GM23248 (cell line): ENCODE results near the gene SERPINB3. TPM values are rescaled to one million over a fixed set of nuclear protein-coding genes. Genes with fewer than 3 reads are reported as not detected.

Source experiments
- DNase-seq: peaks from one replicate; pipeline ENCODE4 v3.0.0-alpha.2; 2015
- H2AFZ ChIP-seq: fragments of 200-600 bp; sonication (generic); 2 replicates; pipeline ENCODE4 v1.6.1; 2016; ENCODE audit warnings: antibody characterized with exemption
- H3F3A ChIP-seq: fragments of 200-600 bp; sonication (generic); 2 replicates; pipeline ENCODE4 v1.6.1; 2016; ENCODE audit warnings: mild to moderate bottlenecking, antibody characterized with exemption, mixed run types; ENCODE audit not compliant: insufficient read depth
- H3K27ac ChIP-seq: fragments of 200-600 bp; sonication (generic); 2 replicates; pipeline ENCODE4 v1.5.1; 2016; ENCODE audit warnings: mild to moderate bottlenecking
- H3K27me3 ChIP-seq: fragments of 200-600 bp; sonication (generic); replicated peaks from 2 replicates; pipeline ENCODE4 v1.6.1; 2016; ENCODE audit warnings: mild to moderate bottlenecking; ENCODE audit not compliant: insufficient read depth
- H3K36me3 ChIP-seq: fragments of 200-600 bp; sonication (generic); 2 replicates; pipeline ENCODE4 v1.6.1; 2016; ENCODE audit warnings: low read depth, mild to moderate bottlenecking
- H3K4me1 ChIP-seq: fragments of 200-600 bp; sonication (generic); 2 replicates; pipeline ENCODE4 v1.6.1; 2016; ENCODE audit warnings: mild to moderate bottlenecking; ENCODE audit not compliant: insufficient read depth
- H3K4me2 ChIP-seq: fragments of 200-600 bp; sonication (generic); one replicate; pipeline ENCODE4 v1.6.1; 2016; ENCODE audit warnings: mild to moderate bottlenecking; ENCODE audit not compliant: unreplicated experiment
- H3K4me3 ChIP-seq: fragments of 200-600 bp; sonication (generic); 2 replicates; pipeline ENCODE4 v1.5.1; 2016; ENCODE audit warnings: mild to moderate bottlenecking
- H3K79me2 ChIP-seq: fragments of 200-600 bp; sonication (generic); 2 replicates; pipeline ENCODE4 v1.6.1; 2016; ENCODE audit warnings: mild to moderate bottlenecking; ENCODE audit not compliant: insufficient read depth
- H3K9ac ChIP-seq: fragments of 200-600 bp; sonication (generic); 2 replicates; pipeline ENCODE4 v1.6.1; 2016; ENCODE audit warnings: mild to moderate bottlenecking
- H3K9me2 ChIP-seq: fragments of 200-600 bp; sonication (generic); 2 replicates; pipeline ENCODE4 v1.6.1; 2016; ENCODE audit warnings: mixed run types, mild to moderate bottlenecking, moderate library complexity; ENCODE audit not compliant: insufficient read depth
- H3K9me3 ChIP-seq: fragments of 200-600 bp; sonication (generic); one replicate; pipeline ENCODE4 v1.6.1; 2017; ENCODE audit warnings: low read depth
- H4K20me1 ChIP-seq: fragments of 200-600 bp; sonication (generic); 2 replicates; pipeline ENCODE4 v1.6.0; 2016; ENCODE audit not compliant: insufficient read depth
- EZH2 ChIP-seq: fragments of 200-600 bp; sonication (generic); IDR thresholded peaks from 2 replicates; pipeline ENCODE4 v1.6.1; 2018; ENCODE audit warnings: antibody characterized with exemption, mild to moderate bottlenecking; ENCODE audit not compliant: insufficient read depth, poor library complexity, severe bottlenecking
- EZH2phosphoT487 ChIP-seq: fragments of 200-600 bp; sonication (generic); IDR thresholded peaks from 2 replicates; pipeline ENCODE4 v1.6.1; 2018; ENCODE audit warnings: antibody characterized with exemption, moderate library complexity, mild to moderate bottlenecking, low read depth; ENCODE audit not compliant: insufficient read depth
- WGBS, 2 experiments: methylation state at CpG; one replicate each; pipeline ENCODE4 v1.1.6; 2015 to 2017; ENCODE audit warnings: low lambda C conversion rate in 2 of 2, low coverage in 1 of 2; ENCODE audit errors: missing lambda C conversion rate in 2 of 2; 5-methylcytosine and 5-hydroxymethylcytosine counted together
- in situ Hi-C: fragments of 300-500 bp; cut with MboI; formaldehyde crosslinking; loops from 2 replicates; pipeline ENCODE4 v1.15.0; 2020
- polyA plus RNA-seq: library from polyadenylated mRNA; unstranded; fragments of >200 nt; fragmentation: Nextera tagmentation; extraction: Ambion mirVana; gene quantifications from 2 replicates; pipeline ENCODE4 v1.2.1, GENCODE V29; 2016
- total RNA-seq: library from RNA; depleted of rRNA; stranded (reverse); fragments of >200 nt; shearing (Covaris generic); gene quantifications from 2 replicates; pipeline ENCODE4 v1.2.3, GENCODE V29; 2014

SERPINB3 gene
- total and polyA plus RNA-seq, 2 experiments from 2014 or later: 0.24 TPM; not detected in 1

GRCh38 chr18:63637703-63638102 is 24.0 kb downstream of the SERPINB3 start:
- in situ Hi-C loops: no loop called here

GRCh38 chr18:63627819-63628218 is 33.9 kb downstream of the SERPINB3 start:
- Histone ChIP-seq H3K9me2 (no peaks in the 10 kb centered on the region), H2AFZ (no peak overlapping the region), H3K36me3 (no peaks in the 10 kb centered on the region), H4K20me1 (no peaks in the 10 kb centered on the region), H3K4me1 (no peaks in the 10 kb centered on the region), H3K9me3 (peaks cover 6% of the 10 kb centered on the region), H3K4me3 (no peak overlapping the region), H3K79me2 (no peaks in the 10 kb centered on the region), H3K4me2 (no peak overlapping the region), H3K9ac (no peak overlapping the region), H3K27me3 (no peaks in the 10 kb centered on the region), H3F3A (no peaks in the 10 kb centered on the region), H3K27ac (no peak overlapping the region)
- no peak for DNase-seq
- TF ChIP-seq EZH2: no peak
- no peak for TF ChIP-seq EZH2phosphoT487
- in situ Hi-C loops: no loop called here

More at GRCh38 chr18:63637703-63638102, 24.0 kb downstream of the SERPINB3 start:
- H3K27ac ChIP-seq: no peak overlapping the region
- H2AFZ ChIP-seq: no peak overlapping the region
- no peak overlapping the region for H3K9ac ChIP-seq
- no peaks in the 10 kb centered on the region for H4K20me1 ChIP-seq
- no peaks in the 10 kb centered on the region for H3K27me3 ChIP-seq
- H3K4me1 ChIP-seq: peaks cover 19% of the 10 kb centered on the region
- no peaks in the 10 kb centered on the region for H3K9me3 ChIP-seq
- H3K4me2 ChIP-seq: no peak overlapping the region
- H3K9me2 ChIP-seq: 0 out of 2 replicates have a peak, but pooled peaks cover 4% of the 10 kb centered on the region
- TF ChIP-seq EZH2phosphoT487: no peak
- no peak for TF ChIP-seq EZH2
- H3K4me3 ChIP-seq: no peak overlapping the region
- no peaks in the 10 kb centered on the region for H3K36me3 ChIP-seq
- WGBS, 2 experiments: 77 to 79% methylated on average over 6 of the region's 6 CpGs
- H3F3A ChIP-seq: peaks cover 16% of the 10 kb centered on the region
- no peaks in the 10 kb centered on the region for H3K79me2 ChIP-seq
- no peak for DNase-seq

- Histone ChIP-seq H2AFZ (no peak overlapping the region), H3K36me3 (no peaks in the 10 kb centered on the region), H3K4me3 (no peak overlapping the region), H3K4me2 (no peak overlapping the region), H3K27ac (no peak overlapping the region), H3K9me3 (peaks cover 6% of the 10 kb centered on the region), H3F3A (no peaks in the 10 kb centered on the region), H4K20me1 (no peaks in the 10 kb centered on the region), H3K9ac (no peak overlapping the region), H3K79me2 (no peaks in the 10 kb centered on the region), H3K27me3 (no peaks in the 10 kb centered on the region), H3K4me1 (no peaks in the 10 kb centered on the region), H3K9me2 (no peaks in the 10 kb centered on the region)
- TF ChIP-seq EZH2phosphoT487 (no peak), EZH2 (no peak)
- in situ Hi-C loops: no loop called here
- DNase-seq: no peak
- 32 to 54% methylated on average over 4 of the region's 4 CpGs for WGBS, 2 experiments
Observed at GRCh38 chr18:63626431-63626830, 35.3 kb downstream of the SERPINB3 start.

- Histone ChIP-seq H3K36me3 (no peaks in the 10 kb centered on the region), H3K4me1 (no peaks in the 10 kb centered on the region), H3K4me3 (no peak overlapping the region), H2AFZ (no peak overlapping the region), H3F3A (no peaks in the 10 kb centered on the region), H3K79me2 (no peaks in the 10 kb centered on the region), H3K27me3 (no peaks in the 10 kb centered on the region), H4K20me1 (no peaks in the 10 kb centered on the region), H3K9me3 (peaks cover 6% of the 10 kb centered on the region), H3K9me2 (no peaks in the 10 kb centered on the region), H3K9ac (no peak overlapping the region), H3K4me2 (no peak overlapping the region), H3K27ac (no peak overlapping the region)
- DNase-seq: no peak
- 53 to 56% methylated on average over 3 of the region's 3 CpGs for WGBS, 2 experiments
- in situ Hi-C loops: no loop called here
- TF ChIP-seq EZH2phosphoT487: no peak
- no peak for TF ChIP-seq EZH2
Observed at GRCh38 chr18:63624863-63625262, 36.8 kb downstream of the SERPINB3 start.

- H3K9me3 ChIP-seq: no peaks in the 10 kb centered on the region
Observed at GRCh38 chr18:63619661-63620060, 42.0 kb downstream of the SERPINB3 start.

More at GRCh38 chr18:63619661-63620060, 42.0 kb downstream of the SERPINB3 start:
- H3K27ac ChIP-seq: no peak overlapping the region
- 73 to 76% methylated on average over 3 of the region's 3 CpGs for WGBS, 2 experiments
- no peak overlapping the region for H3K9ac ChIP-seq
- H3K4me1 ChIP-seq: no peaks in the 10 kb centered on the region
- no peaks in the 10 kb centered on the region for H3K9me2 ChIP-seq
- no peaks in the 10 kb centered on the region for H3K36me3 ChIP-seq
- H3K79me2 ChIP-seq: no peaks in the 10 kb centered on the region
- no peak overlapping the region for H2AFZ ChIP-seq
- H3K4me2 ChIP-seq: no peak overlapping the region
- H4K20me1 ChIP-seq: no peaks in the 10 kb centered on the region
- H3K4me3 ChIP-seq: no peak overlapping the region
- DNase-seq: no peak
- in situ Hi-C loops: no loop called here
- no peaks in the 10 kb centered on the region for H3K27me3 ChIP-seq
- TF ChIP-seq EZH2 (no peak), EZH2phosphoT487 (no peak)
- H3F3A ChIP-seq: no peaks in the 10 kb centered on the region
